Activated naive CD8-positive, alpha-beta T cell (primary cell): ENCODE measurements around the gene HNRNPC.
"Not testable (repeated sequence)": the region's sequence is repeated elsewhere in the genome, so short reads cannot be mapped to it uniquely, and the experiment has no call there.

Experiments used
- H3K27ac Mint-ChIP-seq: one replicate; pipeline ENCODE4 v1.8.0; 2021; ENCODE audit warnings: mixed read lengths
- H3K27me3 Mint-ChIP-seq: one replicate; pipeline ENCODE4 v1.8.0; 2021; ENCODE audit warnings: mixed read lengths
- H3K36me3 Mint-ChIP-seq: one replicate; pipeline ENCODE4 v1.8.0; 2021; ENCODE audit warnings: mixed read lengths
- H3K4me1 Mint-ChIP-seq: one replicate; pipeline ENCODE4 v1.8.0; 2021; ENCODE audit warnings: low read depth, mixed read lengths
- H3K4me3 Mint-ChIP-seq: one replicate; pipeline ENCODE4 v1.8.0; 2021; ENCODE audit warnings: mild to moderate bottlenecking, mixed read lengths
- H3K9me3 Mint-ChIP-seq: one replicate; pipeline ENCODE4 v1.8.0; 2021; ENCODE audit warnings: low read depth, mixed read lengths

The HNRNPC gene

GRCh38 chr14:21287168-21287567 lies 17.9 kb upstream of the HNRNPC start:
- Mint-ChIP-seq H3K27me3 (peaks cover 6% of the 10 kb centered on the region), H3K4me3 (no peak overlapping the region), H3K4me1 (no peaks in the 10 kb centered on the region), H3K9me3 (no peaks in the 10 kb centered on the region), H3K36me3 (no peaks in the 10 kb centered on the region), H3K27ac (no peak overlapping the region)

GRCh38 chr14:21286516-21286915 lies 17.3 kb upstream of the HNRNPC start:
- H3K4me3 Mint-ChIP-seq, H3K27ac Mint-ChIP-seq, H3K27me3 Mint-ChIP-seq, H3K4me1 Mint-ChIP-seq, H3K36me3 Mint-ChIP-seq, H3K9me3 Mint-ChIP-seq: not testable (repeated sequence)

GRCh38 chr14:21281917-21282316 lies 12.7 kb upstream of the HNRNPC start:
- not testable (repeated sequence) for H3K36me3 Mint-ChIP-seq, H3K4me3 Mint-ChIP-seq, H3K4me1 Mint-ChIP-seq, H3K27ac Mint-ChIP-seq, H3K9me3 Mint-ChIP-seq, H3K27me3 Mint-ChIP-seq

- no peak within 1 kb of the TSS for H3K27ac Mint-ChIP-seq
- H3K27me3 Mint-ChIP-seq: peaks cover 2% of the 10 kb centered on the region
- no peaks in the 10 kb centered on the region for H3K9me3 Mint-ChIP-seq
These were observed 10.5 kb upstream of the HNRNPC start, which contains the start of gene RPGRIP1 for GRCh38 chr14:21279783-21280182. TSS of gene RPGRIP1 (plus strand) at chr14:21280083. CDS start at chr14:21287977, 7,894 bp downstream.

GRCh38 chr14:21278632-21279031 lies 9.4 kb upstream of the HNRNPC start:
- Mint-ChIP-seq H3K27me3 (no peaks in the 10 kb centered on the region), H3K36me3 (no peaks in the 10 kb centered on the region), H3K4me3 (no peak overlapping the region), H3K27ac (no peak overlapping the region), H3K4me1 (peaks cover 2% of the 10 kb centered on the region), H3K9me3 (no peaks in the 10 kb centered on the region)

More at GRCh38 chr14:21279783-21280182, 10.5 kb upstream of the HNRNPC start, which contains the start of gene RPGRIP1:
- Mint-ChIP-seq H3K36me3 (no peaks in the 10 kb centered on the region), H3K4me3 (no peak within 1 kb of the TSS), H3K4me1 (peaks cover 2% of the 10 kb centered on the region)

- Mint-ChIP-seq H3K9me3 (no peaks in the 10 kb centered on the region), H3K4me1 (peaks cover 2% of the 10 kb centered on the region), H3K27me3 (no peaks in the 10 kb centered on the region), H3K4me3 (no peak overlapping the region), H3K27ac (no peak overlapping the region), H3K36me3 (no peaks in the 10 kb centered on the region)
These were observed 6.1 kb upstream of the HNRNPC start for GRCh38 chr14:21275261-21275858.

- not testable (repeated sequence) for H3K4me3 Mint-ChIP-seq, H3K27me3 Mint-ChIP-seq, H3K27ac Mint-ChIP-seq, H3K9me3 Mint-ChIP-seq, H3K4me1 Mint-ChIP-seq, H3K36me3 Mint-ChIP-seq
These were observed 3.4 kb upstream of the HNRNPC start for GRCh38 chr14:21272661-21273060.

- Mint-ChIP-seq H3K9me3 (no peaks in the 10 kb centered on the region), H3K4me3 (peak overlapping the region; percentile 100), H3K4me1 (peaks cover 34% of the 10 kb centered on the region), H3K27me3 (no peaks in the 10 kb centered on the region), H3K27ac (peak overlapping the region; percentile 100), H3K36me3 (peaks cover 27% of the 10 kb centered on the region)
These were observed 508 bp downstream of the HNRNPC start for GRCh38 chr14:21268617-21269251.

- H3K27ac Mint-ChIP-seq: peak overlapping the region; percentile 100
- H3K4me1 Mint-ChIP-seq: peaks cover 40% of the 10 kb centered on the region
- H3K4me3 Mint-ChIP-seq: peak overlapping the region; percentile 100
- H3K27me3 Mint-ChIP-seq: no peaks in the 10 kb centered on the region
- no peaks in the 10 kb centered on the region for H3K9me3 Mint-ChIP-seq
- H3K36me3 Mint-ChIP-seq: peaks cover 27% of the 10 kb centered on the region
These were observed 1.2 kb downstream of the HNRNPC start for GRCh38 chr14:21267886-21268616.

GRCh38 chr14:21267431-21267845 lies 1.8 kb downstream of the HNRNPC start:
- H3K27ac Mint-ChIP-seq: peak overlapping the region; percentile 100
- H3K4me1 Mint-ChIP-seq: peaks cover 42% of the 10 kb centered on the region
- no peaks in the 10 kb centered on the region for H3K9me3 Mint-ChIP-seq
- peaks cover 27% of the 10 kb centered on the region for H3K36me3 Mint-ChIP-seq
- H3K4me3 Mint-ChIP-seq: peak overlapping the region; percentile 100
- H3K27me3 Mint-ChIP-seq: no peaks in the 10 kb centered on the region

GRCh38 chr14:21264025-21264801 lies 5.0 kb downstream of the HNRNPC start:
- H3K4me1 Mint-ChIP-seq: peaks cover 59% of the 10 kb centered on the region
- H3K27me3 Mint-ChIP-seq: no peaks in the 10 kb centered on the region
- peak overlapping the region; percentile 97 for H3K27ac Mint-ChIP-seq
- peak overlapping the region; percentile 100 for H3K4me3 Mint-ChIP-seq
- peaks cover 34% of the 10 kb centered on the region for H3K36me3 Mint-ChIP-seq
- no peaks in the 10 kb centered on the region for H3K9me3 Mint-ChIP-seq

- Mint-ChIP-seq H3K9me3 (no peaks in the 10 kb centered on the region), H3K4me1 (peaks cover 67% of the 10 kb centered on the region), H3K27me3 (no peaks in the 10 kb centered on the region), H3K4me3 (peak overlapping the region; percentile 100), H3K27ac (peak overlapping the region; percentile 97), H3K36me3 (peaks cover 40% of the 10 kb centered on the region)
These were observed 5.8 kb downstream of the HNRNPC start for GRCh38 chr14:21263284-21264024.

GRCh38 chr14:21262410-21262809 lies 6.8 kb downstream of the HNRNPC start:
- Mint-ChIP-seq H3K9me3 (no peaks in the 10 kb centered on the region), H3K4me1 (peaks cover 76% of the 10 kb centered on the region), H3K27me3 (no peaks in the 10 kb centered on the region), H3K36me3 (peaks cover 36% of the 10 kb centered on the region), H3K27ac (peak overlapping the region; percentile 88), H3K4me3 (peak overlapping the region; percentile 100)

GRCh38 chr14:21261824-21262223 lies 7.4 kb downstream of the HNRNPC start:
- no peaks in the 10 kb centered on the region for H3K27me3 Mint-ChIP-seq
- H3K36me3 Mint-ChIP-seq: peaks cover 37% of the 10 kb centered on the region
- peaks cover 79% of the 10 kb centered on the region for H3K4me1 Mint-ChIP-seq
- peak overlapping the region; percentile 88 for H3K27ac Mint-ChIP-seq
- no peaks in the 10 kb centered on the region for H3K9me3 Mint-ChIP-seq
- peak overlapping the region; percentile 100 for H3K4me3 Mint-ChIP-seq
